ENCODE measurements around the gene CRB1.

CRB1 gene

DNA sequence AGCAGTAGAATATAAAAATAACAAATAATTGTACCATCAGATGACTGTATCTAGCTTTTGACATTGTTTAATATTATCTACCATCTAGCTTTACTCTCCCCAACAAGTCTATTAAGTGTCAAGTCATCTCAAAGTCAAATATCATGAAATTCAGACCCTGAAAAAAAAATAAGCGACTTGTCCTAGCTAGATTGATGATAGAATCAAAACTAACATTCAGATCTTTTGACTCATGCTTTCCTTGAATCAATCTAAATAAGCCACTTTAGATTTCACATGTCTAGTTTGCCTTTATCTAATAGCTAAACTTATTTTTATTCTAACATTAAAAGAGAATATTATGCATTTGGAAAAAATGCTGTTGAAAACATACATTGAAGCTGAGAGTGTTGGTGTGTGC lies 35.4 kb downstream of the CRB1 start:
- no peak for DNase-seq (ENCODE audit: low read depth in 2 of 2)

DNA sequence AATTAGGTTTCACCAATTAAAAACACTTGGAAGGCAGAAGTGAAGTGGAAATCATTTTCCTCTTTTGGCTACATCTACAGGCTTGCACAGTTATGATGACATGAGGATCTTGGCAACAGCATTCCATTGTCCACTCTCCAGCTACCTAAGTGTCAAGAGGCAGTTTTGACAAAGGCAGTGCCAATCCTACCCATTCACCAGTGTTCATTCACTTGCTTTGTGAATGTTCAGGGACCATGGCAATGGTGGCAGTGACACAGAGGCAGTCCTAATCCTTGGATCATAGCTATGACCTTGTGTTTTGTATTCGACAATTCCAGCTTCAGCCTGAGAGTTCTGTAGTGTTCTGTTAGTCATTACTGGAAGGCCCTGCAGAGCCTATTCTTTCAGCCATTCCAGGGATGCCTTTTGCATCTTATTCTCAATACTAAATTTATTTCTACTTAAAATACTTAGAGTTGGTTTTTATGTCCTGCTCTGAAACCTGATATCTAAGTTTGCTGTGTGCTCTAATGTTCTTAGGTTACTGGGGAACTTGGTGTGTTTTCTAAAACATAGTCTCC lies 36.7 kb downstream of the CRB1 start:
- DNase-seq (ENCODE audit: low read depth in 2 of 2), result no peak

DNA sequence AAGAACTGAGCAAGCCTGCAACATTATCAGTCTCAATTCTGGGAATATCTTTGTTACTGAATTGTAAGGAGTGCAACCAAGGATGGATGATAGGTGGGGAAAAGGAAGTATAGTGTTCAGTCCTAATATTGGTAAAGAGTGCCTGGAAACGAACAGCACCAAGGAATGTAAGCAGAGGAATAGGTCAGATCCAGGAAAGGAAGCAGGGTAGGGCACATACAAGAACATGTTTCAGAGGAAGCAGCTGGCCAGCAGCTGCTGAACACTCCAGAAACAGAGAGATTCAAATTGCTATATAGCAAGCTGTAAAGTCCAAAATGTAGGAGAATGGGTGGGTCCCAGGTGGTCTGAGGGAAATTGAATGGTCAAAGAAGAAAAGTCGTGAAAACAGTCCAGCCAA lies 37.9 kb downstream of the CRB1 start:
- DNase-seq (ENCODE audit: low read depth in 2 of 2), result no peak

DNA sequence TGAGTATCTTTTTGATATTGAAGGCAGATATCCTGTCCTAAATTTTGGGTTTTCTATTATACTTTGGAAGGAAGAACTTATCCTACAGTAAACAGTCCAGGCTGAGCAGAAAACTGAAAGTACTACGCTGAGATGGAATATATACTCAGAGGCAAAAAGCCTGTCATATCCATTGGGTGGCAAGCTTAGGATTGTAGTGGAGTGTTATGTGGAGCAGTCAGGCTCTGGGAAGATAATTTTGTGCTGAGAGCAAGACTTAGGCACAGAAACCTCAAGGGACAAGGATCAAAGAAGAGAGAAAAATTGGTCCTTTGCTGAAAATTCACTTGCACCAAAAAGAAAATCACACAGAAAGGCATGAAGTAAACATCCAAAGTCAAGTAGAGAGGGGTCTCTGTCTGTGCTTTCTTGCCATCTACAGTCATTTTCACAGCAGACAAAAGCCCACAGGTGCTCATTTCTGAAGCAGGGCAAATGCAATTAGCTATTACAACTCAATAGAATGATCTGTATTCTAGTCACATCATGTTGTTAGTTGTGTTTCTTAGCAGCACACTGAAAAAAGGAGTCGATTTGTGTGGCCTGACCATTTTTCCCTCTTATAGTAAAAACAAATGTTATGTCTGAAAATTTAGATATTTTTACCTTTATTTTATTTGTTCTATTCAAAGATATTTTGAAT lies 38.5 kb downstream of the CRB1 start:
- DNase-seq (ENCODE audit: low read depth in 2 of 2), result no peak

DNA sequence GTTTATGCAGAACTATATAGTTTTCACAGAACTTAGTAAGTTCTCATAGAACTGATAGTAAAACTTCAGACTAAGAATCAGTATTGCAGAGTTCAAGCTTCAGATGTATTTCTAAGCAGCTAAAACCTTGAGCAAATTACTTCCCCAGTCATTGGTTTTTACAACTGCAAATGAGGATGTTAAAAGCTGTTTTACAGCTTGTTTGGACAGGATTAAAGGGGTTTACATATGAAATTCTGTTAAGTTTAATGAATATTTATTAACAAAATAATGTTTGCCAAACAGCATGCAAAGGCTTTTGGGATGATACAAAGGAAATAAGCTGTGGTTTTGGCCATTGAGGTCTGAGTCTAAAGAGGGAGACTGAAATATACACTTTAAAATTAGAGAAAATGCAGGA lies 39.1 kb downstream of the CRB1 start:
- no peak for DNase-seq (ENCODE audit: low read depth in 2 of 2)

DNA sequence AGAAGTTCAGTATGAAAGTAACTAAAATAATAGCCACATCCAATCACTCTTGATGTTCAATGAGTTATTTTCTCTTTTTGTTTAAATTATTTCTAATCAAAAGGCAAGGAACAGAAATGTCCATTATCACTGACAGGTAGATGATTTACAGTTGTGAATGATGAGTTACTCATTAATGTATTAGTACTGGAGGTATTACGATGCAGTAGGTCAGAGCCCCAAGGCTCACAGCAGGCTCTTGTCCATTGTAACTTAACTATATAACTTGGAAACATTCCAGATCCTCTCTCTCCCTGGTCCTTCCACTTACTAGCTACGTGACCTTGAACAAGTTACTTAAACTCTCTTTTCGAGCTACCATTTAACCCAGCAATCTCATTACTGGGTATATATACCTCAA lies 39.5 kb downstream of the CRB1 start:
- DNase-seq (ENCODE audit: low read depth in 2 of 2), result no peak

DNA sequence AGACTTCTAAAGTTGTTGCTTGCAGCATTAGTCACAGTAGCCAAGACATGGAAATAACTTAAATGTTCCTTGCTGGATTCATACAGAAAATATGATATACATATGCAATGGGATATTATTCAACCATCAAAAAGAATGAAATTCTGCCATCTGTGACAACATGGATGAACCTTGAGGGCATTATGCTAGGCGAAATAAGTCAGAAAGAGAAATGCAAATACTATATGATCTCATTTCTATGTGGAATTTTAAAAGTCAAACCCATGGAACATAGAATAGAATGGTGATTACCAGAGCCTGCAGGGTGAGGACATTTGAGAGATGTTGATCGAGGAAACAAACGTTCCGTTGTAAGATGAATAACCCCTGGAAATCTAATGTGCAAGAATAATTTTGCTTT lies 43.0 kb downstream of the CRB1 start:
- DNase-seq (ENCODE audit: low read depth in 2 of 2), result no peak

DNA sequence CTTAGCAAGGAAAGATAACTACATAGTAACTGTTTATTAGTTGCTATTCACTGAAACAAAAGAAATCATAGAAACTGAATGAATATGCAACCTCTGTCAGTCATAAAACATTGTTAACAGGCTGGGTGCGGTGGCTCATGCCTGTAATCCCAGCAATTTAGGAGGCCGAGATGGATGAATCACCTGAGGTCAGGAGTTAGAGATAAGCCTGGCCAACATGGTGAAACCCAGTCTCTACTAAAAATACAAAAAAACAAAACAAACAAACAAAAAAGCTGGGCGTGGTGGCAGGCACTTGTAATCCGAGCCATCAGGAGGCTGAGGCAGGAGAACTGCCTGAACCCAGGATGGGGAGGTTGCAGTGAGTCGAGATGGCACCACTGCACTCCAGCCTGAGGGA lies 44.1 kb downstream of the CRB1 start:
- DNase-seq (ENCODE audit: low read depth in 2 of 2), result no peak

DNA sequence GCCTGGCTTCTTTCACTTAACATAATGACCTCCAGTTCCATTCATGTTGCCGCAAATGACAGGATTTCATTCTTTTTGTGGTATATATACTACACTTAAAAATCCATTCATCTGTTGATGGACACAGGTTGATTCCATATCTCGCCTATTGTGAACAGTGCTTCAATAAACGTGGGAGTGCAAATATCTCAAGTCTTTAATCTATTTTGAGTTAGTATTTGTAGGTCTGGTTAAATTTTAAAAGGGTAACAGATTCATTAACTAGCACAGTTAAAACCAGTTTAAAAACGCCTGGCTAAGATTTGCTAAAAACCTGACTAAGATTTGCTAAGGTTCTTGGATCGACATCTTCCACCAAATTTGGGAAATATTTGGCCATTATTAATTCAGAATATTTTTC lies 45.7 kb downstream of the CRB1 start:
- no peak for DNase-seq (ENCODE audit: low read depth in 2 of 2)

DNA sequence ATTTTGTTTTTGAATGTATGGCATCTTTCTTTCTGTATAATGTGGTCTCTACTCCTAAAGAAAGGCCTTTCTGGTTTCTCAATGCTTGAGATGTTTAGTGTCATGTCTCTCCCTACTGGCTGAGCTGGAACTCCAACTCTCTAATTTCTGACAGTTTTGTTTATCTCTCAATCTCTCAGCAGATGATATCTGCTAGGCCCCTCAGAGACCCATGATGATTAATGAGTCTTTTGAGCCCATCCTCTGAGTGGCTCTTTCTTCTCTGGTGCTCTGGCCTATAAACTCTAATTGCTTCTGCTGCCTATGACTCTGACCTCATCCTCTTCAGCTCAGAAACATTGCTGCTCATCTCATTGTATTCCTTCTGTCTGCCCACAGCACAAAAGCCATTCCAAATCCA lies 46.6 kb downstream of the CRB1 start:
- DNase-seq (ENCODE audit: low read depth in 2 of 2), result no peak

DNA sequence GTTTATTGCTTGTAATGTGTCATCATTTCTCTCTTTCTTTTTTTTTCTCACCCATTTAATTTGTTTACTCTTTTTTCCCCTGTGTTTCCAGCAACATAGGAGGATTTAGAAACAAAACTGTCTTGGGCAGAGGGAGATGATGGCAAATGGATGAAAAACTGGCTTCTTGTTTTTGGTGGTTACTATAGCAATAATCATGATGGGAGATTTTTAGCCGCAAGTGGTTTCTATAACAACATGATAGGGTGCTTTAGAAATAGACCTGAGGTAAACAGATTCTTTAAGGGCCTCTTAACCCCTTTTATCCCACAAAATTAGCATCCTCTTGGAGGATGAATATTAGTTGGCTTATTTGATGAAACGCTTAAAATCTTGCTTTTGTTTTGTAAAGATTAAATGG lies 51.6 kb downstream of the CRB1 start:
- no peak for DNase-seq (ENCODE audit: low read depth in 2 of 2)

DNA sequence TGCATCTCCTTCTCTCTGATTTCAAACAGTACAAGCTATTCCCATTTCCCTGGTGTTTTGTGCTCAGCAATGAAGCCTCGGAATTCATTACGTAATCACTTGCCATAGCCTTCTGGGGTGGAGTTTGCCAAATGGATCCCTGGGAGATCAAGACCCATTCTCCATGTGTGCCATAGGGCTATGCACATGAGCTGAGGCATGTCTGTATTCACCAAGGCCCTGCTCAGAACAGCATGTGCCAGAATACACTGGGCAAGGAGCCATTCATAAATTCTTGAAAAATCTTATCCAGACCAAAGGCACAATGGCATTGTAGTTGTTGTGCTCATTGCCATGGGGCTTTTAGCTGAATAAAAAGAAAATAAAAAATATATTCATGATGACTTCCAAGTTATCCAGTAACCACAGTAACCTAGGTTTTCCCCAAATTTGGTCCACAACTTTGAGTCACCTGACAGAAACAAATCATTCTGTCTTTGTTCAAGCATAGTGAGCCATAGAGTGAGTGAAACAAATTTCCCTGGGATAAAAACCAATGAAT lies 53.0 kb downstream of the CRB1 start:
- no peak for DNase-seq (ENCODE audit: low read depth in 2 of 2)

DNA sequence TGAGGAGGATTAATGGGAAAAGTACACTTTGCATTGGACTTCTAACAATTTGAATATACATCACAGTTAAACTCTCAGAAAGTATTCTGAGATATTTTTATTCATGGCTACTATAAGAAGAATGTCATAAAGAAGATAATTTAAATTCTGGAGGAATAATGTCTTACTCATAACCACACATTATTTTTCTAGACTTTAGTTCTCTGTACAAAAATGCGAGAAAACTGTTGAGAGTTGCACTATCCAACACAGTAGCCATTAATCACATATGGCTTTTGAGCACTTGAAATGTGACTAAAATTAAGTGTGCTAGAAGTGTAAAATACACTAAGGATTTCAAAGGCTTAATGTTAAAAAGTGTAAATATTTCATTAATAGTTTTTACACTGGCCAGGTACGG lies 53.8 kb downstream of the CRB1 start:
- no peak for DNase-seq (ENCODE audit: low read depth in 2 of 2)

DNA sequence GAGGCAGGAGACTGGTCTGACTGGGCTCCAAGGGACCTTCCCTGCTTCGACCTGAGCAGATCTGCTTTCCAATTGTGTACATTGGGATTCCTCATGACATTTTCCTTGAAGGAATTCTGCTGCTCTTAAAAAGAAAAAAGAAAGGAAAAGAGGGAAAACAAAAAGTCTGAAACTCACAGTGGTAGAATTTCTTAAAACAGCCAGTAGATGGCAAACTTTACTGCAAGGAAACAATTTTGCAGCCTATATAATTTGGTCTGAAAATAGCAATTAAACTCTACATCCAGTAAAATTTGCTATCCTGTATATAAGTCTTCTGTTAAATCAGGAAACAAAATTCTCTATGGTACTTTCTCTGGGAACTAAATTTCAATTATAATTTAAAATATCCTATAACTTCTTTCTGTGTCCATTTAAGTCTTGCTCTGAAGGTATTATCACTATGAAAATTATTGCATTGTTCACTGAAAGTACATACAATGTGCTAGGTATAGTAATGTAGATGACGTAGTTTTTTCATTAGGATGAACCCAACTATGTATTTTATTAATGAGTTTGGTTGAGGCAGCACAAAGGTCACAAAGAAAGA lies 59.8 kb downstream of the CRB1 start:
- DNase-seq (ENCODE audit: low read depth in 2 of 2), result no peak

DNA sequence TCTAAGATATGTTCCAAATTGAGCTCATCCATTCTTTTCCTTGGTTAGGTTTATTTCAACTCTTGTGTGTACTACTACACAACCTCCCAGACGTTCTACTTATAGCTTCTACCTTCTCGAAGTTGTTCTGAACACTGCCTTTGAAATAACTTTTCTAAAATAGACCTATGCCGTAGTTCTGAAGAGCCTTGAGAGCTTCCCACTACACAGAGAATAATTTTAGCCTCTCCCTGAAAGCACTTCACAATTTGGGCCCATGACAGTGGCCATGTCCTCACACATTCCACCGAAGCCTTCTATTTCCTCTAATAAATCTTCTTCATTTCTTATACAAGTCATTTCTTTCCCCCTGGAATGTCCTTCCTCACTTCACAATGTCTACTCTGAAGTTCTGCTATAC lies 62.2 kb downstream of the CRB1 start:
- no peak for DNase-seq (ENCODE audit: low read depth in 2 of 2)

DNA sequence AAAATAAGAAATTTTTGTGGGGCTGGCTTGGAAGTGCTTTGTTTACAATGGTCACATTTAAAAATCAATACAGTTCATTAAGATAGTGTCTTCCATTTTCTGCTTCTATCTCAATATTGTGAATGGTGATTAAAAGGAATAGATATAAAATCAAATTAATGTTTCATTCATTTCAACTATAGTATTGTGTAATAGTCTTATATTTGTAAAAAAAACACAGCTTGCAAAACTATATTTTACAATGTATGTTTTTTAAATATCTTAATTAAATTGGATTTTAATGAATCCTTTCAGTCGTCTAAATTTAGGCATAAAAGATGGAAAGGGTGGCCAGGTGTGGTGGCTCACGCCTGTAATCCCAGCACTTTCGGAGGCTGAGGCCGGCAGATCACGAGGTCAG lies 63.5 kb downstream of the CRB1 start:
- no peak for DNase-seq (ENCODE audit: low read depth in 2 of 2)

DNA sequence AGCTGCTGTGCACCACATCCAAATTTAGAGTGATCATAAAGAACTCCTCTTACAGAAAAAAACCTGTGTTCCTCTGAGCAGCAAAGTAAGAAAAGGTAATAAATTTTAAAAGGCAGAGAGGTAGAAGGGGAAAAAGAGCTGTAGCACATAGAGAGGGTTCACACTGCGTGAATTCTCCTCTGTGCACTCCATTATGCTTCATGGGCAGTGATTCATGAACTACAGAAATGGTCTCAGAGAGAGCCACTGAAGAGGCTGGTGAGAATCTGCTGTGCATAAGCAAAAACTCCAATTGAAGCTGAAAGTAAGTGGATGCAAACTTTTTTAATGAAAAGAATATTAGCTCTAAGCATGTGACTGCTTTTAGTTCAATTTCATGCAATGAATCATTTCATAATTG lies 65.0 kb downstream of the CRB1 start:
- DNase-seq (ENCODE audit: low read depth in 2 of 2), result no peak

DNA sequence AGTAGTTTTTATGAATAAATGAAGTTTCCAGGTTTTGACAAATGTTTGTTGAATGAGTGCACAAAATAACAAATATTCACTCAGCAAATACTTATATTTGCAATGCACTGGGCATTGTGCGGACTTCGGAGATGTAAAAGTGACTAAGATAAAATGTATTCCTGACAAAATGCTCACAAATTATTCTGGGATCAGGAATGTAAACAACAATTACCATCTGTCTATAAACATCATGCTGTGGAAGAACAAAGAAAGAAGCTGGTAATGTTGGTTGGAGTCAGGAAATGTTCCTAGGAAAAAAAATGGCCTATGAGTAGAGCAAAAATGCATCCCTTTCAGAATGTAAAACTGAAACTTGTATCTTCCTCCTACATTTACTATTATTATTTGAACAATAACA lies 68.5 kb downstream of the CRB1 start:
- DNase-seq (ENCODE audit: low read depth in 2 of 2), result no peak

DNA sequence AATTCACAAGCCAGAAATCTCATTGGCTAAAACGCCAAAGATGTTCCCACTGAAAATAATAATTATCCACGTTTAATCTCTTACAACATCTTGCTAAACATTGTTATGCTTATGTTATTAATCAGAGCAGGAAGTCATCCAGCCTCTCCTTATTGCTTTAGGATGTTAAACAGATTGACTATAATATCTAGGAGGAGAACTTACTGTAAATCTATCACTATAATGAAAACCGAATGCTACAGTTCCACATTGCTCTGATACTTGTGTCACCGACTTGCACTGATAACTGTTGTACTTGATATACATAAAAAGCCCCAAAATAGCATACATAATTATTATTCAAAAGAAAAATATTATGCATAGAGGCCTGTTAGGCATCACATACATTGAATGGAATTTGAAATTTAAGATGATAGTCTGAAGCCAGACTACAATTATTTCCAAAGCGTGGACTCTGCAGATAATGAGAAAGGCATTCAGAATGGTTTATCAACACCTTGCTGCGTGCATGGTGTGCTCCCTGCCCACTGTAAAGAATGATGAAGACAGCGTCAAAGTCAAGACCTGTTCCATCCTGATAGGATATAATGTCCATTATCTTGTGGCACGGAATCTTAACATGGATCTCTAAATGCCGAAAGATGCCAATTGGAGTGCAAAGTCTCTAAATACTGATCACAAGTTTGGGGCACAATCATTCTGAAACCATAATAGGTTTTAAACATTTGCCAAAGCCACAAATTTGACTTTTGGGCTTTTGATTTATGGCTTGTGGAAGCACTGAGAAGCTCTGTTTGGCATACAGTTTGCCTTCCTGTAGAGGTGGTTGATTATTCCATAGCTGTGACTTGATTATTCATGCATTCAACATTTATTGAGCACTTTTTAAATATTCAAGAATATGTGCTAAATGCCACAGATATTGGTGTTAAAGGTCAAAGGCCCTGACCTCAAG lies 71.3 kb downstream of the CRB1 start:
- DNase-seq (ENCODE audit: low read depth in 2 of 2), result no peak

DNA sequence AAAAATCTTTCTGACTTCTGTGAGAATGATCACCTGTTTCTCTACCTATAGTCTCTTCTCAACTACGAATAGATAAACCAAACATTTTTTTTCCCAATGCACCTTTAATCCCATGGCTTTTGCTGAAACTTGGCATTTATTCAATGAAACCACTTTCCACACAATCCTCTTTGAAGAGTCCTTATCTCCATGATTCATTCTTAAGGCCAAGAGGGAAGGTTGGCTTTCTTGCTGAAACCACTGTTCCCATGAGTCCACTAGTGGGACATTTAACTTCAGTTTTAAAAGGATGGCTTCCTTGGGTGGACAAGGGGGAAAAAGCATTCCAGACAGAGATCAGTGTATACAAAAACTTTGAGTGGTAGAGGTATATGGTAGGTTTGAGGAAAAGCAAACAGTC lies 73.6 kb downstream of the CRB1 start:
- DNase-seq (ENCODE audit: low read depth in 2 of 2), result no peak

DNA sequence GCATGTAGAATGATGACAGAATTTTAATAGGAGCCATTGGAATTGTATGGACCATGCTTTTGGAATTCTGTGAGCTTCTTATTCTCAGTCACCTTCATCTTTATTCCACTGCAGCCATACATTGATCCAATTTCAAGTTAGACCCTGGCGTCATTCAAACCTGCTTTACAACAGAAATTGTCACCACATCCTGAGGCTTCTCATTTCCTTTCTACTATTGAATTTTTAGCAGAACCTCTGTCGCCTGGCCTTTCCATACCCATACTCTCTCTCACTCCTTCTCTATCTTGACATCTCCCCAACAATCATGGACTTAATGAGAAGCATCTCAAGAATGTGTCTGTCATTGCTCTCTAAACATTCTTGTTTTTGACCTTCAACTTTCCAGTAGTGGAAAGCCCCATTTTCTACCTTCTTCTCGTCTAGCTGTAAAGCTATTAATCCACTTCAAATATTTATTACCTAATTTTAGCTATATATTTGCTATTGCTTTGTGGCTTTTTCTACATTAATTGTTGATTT lies 74.1 kb downstream of the CRB1 start:
- no peak for DNase-seq (ENCODE audit: low read depth in 2 of 2)

DNA sequence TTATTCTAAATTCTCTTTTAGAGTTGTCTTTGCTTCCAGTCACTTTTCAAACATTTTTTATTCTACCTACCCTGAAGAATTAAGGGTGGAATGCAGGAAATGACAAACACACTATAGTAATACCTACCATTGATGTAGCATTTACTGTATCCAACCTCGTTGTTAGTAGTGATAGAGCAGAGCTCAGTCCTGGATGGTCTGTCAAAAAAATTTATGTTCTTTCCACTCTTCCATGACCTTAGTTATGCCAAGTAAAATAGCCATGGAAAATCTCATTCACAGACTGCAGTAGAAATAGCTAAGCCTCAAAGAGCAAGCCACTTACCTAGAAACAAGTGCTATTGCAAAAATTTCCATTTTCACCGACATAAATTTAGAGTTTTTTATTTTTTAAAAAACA lies 74.6 kb downstream of the CRB1 start:
- no peak for DNase-seq (ENCODE audit: low read depth in 2 of 2)

All from activated CD4-positive, alpha-beta T cell treated with anti-CD3 and anti-CD28 coated beads for 24 hours (primary cell).